Brain microvascular endothelial cell (primary cell): ENCODE measurements around the gene SULT1C3.

ENCODE experiments used
- DNase-seq: peaks from one replicate; pipeline ENCODE4 v3.0.0-alpha.2; 2020
- H3K27ac ChIP-seq: fragments of 250-450 bp; sonication (Bioruptor Pico); 2 replicates; pipeline ENCODE4 v1.5.1; 2020; ENCODE audit warnings: mild to moderate bottlenecking, moderate library complexity
- H3K27me3 ChIP-seq: fragments of 250-450 bp; sonication (Bioruptor Pico); replicated peaks from 2 replicates; pipeline ENCODE4 v1.5.1; 2020; ENCODE audit warnings: mild to moderate bottlenecking
- H3K36me3 ChIP-seq: fragments of 250-450 bp; sonication (Bioruptor Pico); replicated peaks from 2 replicates; pipeline ENCODE4 v1.5.1; 2020; ENCODE audit warnings: mild to moderate bottlenecking
- H3K4me3 ChIP-seq: 2 replicates; pipeline ENCODE4 v1.5.1; 2011; ENCODE audit warnings: low read depth, mild to moderate bottlenecking, control low read depth, low read length, moderate library complexity
- CTCF ChIP-seq: IDR thresholded peaks from 2 replicates; pipeline ENCODE4 v1.5.1; 2011; ENCODE audit warnings: low read depth, mild to moderate bottlenecking, moderate library complexity, low read length, control low read depth, inconsistent platforms; ENCODE audit errors: missing control alignments
- in situ Hi-C: cut with HindIII; loops from 2 replicates; pipeline ENCODE4 v1.10.0; 2017; ENCODE audit warnings: low sequenced_read_pairs, low pct_ligation_motif_present

Gene SULT1C3

GRCh38 chr2:108229875-108230274, 9.9 kb upstream of the SULT1C3 start:
- in situ Hi-C loops: no loop called here
- H3K36me3 ChIP-seq: no peaks in the 10 kb centered on the region
- no peaks in the 10 kb centered on the region for H3K27me3 ChIP-seq
- H3K4me3 ChIP-seq: no peak overlapping the region
- no peak overlapping the region for H3K27ac ChIP-seq
- DNase-seq: no peak
- TF ChIP-seq CTCF: no peak

- DNase-seq: no peak
- Histone ChIP-seq H3K4me3 (no peak overlapping the region), H3K27me3 (no peaks in the 10 kb centered on the region), H3K27ac (no peak overlapping the region), H3K36me3 (no peaks in the 10 kb centered on the region)
- no peak for TF ChIP-seq CTCF
- in situ Hi-C loops: no loop called here
These were observed 4.2 kb upstream of the SULT1C3 start for GRCh38 chr2:108235577-108235976.

GRCh38 chr2:108236676-108237335, 3.0 kb upstream of the SULT1C3 start:
- Histone ChIP-seq H3K4me3 (no peak overlapping the region), H3K27ac (no peak overlapping the region), H3K27me3 (no peaks in the 10 kb centered on the region), H3K36me3 (no peaks in the 10 kb centered on the region)
- no peak for TF ChIP-seq CTCF
- no peak for DNase-seq
- in situ Hi-C loops: no loop called here

- Histone ChIP-seq H3K36me3 (no peaks in the 10 kb centered on the region), H3K27me3 (no peaks in the 10 kb centered on the region), H3K27ac (no peak overlapping the region), H3K4me3 (no peak overlapping the region)
- no peak for DNase-seq
- in situ Hi-C loops: no loop called here
- no peak for TF ChIP-seq CTCF
These were observed 1.2 kb downstream of the SULT1C3 start for GRCh38 chr2:108240966-108241365.

- in situ Hi-C loops: no loop called here
- H3K36me3 ChIP-seq: no peaks in the 10 kb centered on the region
- TF ChIP-seq CTCF: no peak
These were observed 3.8 kb downstream of the SULT1C3 start for GRCh38 chr2:108243566-108243965.

GRCh38 chr2:108244667-108245414, 5.1 kb downstream of the SULT1C3 start:
- no peaks in the 10 kb centered on the region for H3K36me3 ChIP-seq
- H3K27me3 ChIP-seq: no peaks in the 10 kb centered on the region
- no peak for DNase-seq
- no peak overlapping the region for H3K27ac ChIP-seq
- no peak overlapping the region for H3K4me3 ChIP-seq
- in situ Hi-C loops: no loop called here
- TF ChIP-seq CTCF: no peak

More at GRCh38 chr2:108243566-108243965, 3.8 kb downstream of the SULT1C3 start:
- Histone ChIP-seq H3K4me3 (no peak overlapping the region), H3K27me3 (no peaks in the 10 kb centered on the region), H3K27ac (no peak overlapping the region)
- no peak for DNase-seq
